DMS53 (cell line): ENCODE data around the gene JCAD.
A peak's percentile ranks its signal among the peaks of the same experiment; 100 is the strongest.
"Not testable (repeated sequence)": the region's sequence is repeated elsewhere in the genome, so short reads cannot be mapped to it uniquely, and the experiment has no call there.

Source experiments
- DNase-seq: peaks from one replicate; lab custom pipeline; 2025; lab: John Stamatoyannopoulos, UW

The JCAD gene

GRCh38 chr10:30059209-30060107 is at the start of gene JCAD:
JCAD (minus strand) TSS chr10:30059586; CDS start chr10:30047812, 11,774 bp downstream.
- DNase-seq, result peak; percentile 77

GRCh38 chr10:30106987-30107386 is 47.6 kb upstream of the JCAD start:
- no peak for DNase-seq

GRCh38 chr10:30103595-30104320 is 44.4 kb upstream of the JCAD start:
- no peak for DNase-seq

- not testable (repeated sequence) for DNase-seq
Measured at GRCh38 chr10:30099706-30100105, 40.3 kb upstream of the JCAD start.

GRCh38 chr10:30099101-30099500 is 39.7 kb upstream of the JCAD start:
- DNase-seq, result no peak

- no peak for DNase-seq
Measured at GRCh38 chr10:30098629-30099028, 39.2 kb upstream of the JCAD start.

GRCh38 chr10:30096564-30096963 is 37.2 kb upstream of the JCAD start:
- DNase-seq, result no peak

GRCh38 chr10:30095631-30096422 is 36.4 kb upstream of the JCAD start:
- DNase-seq, result no peak

GRCh38 chr10:30094601-30095000 is 35.2 kb upstream of the JCAD start:
- no peak for DNase-seq

- no peak for DNase-seq
Measured at GRCh38 chr10:30093303-30093950, 34.0 kb upstream of the JCAD start.

- DNase-seq, result peak; percentile 50
Measured at GRCh38 chr10:30092151-30092790, 32.9 kb upstream of the JCAD start.

GRCh38 chr10:30091136-30091535 is 31.8 kb upstream of the JCAD start:
- no peak for DNase-seq

- DNase-seq, result no peak
Measured at GRCh38 chr10:30088178-30088577, 28.8 kb upstream of the JCAD start.

- DNase-seq, result no peak
Measured at GRCh38 chr10:30083934-30084333, 24.5 kb upstream of the JCAD start.

- DNase-seq, result no peak
Measured at GRCh38 chr10:30081182-30081581, 21.8 kb upstream of the JCAD start.

- no peak for DNase-seq
Measured at GRCh38 chr10:30080161-30080560, 20.8 kb upstream of the JCAD start.

- DNase-seq, result no peak
Measured at GRCh38 chr10:30079408-30079807, 20.0 kb upstream of the JCAD start.

- DNase-seq, result no peak
Measured at GRCh38 chr10:30075481-30075880, 16.1 kb upstream of the JCAD start.

GRCh38 chr10:30074933-30075332 is 15.5 kb upstream of the JCAD start:
- DNase-seq, result no peak

GRCh38 chr10:30074090-30074489 is 14.7 kb upstream of the JCAD start:
- no peak for DNase-seq

- no peak for DNase-seq
Measured at GRCh38 chr10:30073767-30074060, 14.3 kb upstream of the JCAD start.
